ENCODE results near the gene IDH2.
"Not testable (repeated sequence)": the region's sequence is repeated elsewhere in the genome, so short reads cannot be mapped to it uniquely, and the experiment has no call there.

IDH2 gene

GRCh38 chr15:90083419-90083818, 18.8 kb downstream of the IDH2 start:
- no peak for FAIRE-seq

GRCh38 chr15:90082140-90082715, 20.0 kb downstream of the IDH2 start:
- FAIRE-seq: no peak

GRCh38 chr15:90080818-90081393, 21.4 kb downstream of the IDH2 start:
- FAIRE-seq: no peak

GRCh38 chr15:90080458-90080755, 21.9 kb downstream of the IDH2 start:
- FAIRE-seq: no peak

- FAIRE-seq: no peak
These were observed 22.4 kb downstream of the IDH2 start for GRCh38 chr15:90079619-90080457.

- no peak for FAIRE-seq
These were observed 23.3 kb downstream of the IDH2 start for GRCh38 chr15:90078965-90079364.

- FAIRE-seq: no peak
These were observed 25.6 kb downstream of the IDH2 start for GRCh38 chr15:90076716-90077115.

- FAIRE-seq: no peak
These were observed 26.6 kb downstream of the IDH2 start for GRCh38 chr15:90075420-90076289.

- no peak for FAIRE-seq
These were observed 27.4 kb downstream of the IDH2 start for GRCh38 chr15:90074916-90075315.

- no peak for FAIRE-seq
These were observed 28.2 kb downstream of the IDH2 start for GRCh38 chr15:90074023-90074422.

- FAIRE-seq: no peak
These were observed 29.2 kb downstream of the IDH2 start for GRCh38 chr15:90072978-90073640.

- FAIRE-seq: no peak
These were observed 31.0 kb downstream of the IDH2 start for GRCh38 chr15:90071220-90071807.

GRCh38 chr15:90070623-90071022, 31.6 kb downstream of the IDH2 start:
- not testable (repeated sequence) for FAIRE-seq

GRCh38 chr15:90067953-90068606, 34.2 kb downstream of the IDH2 start:
- FAIRE-seq: no peak

- FAIRE-seq: no peak
These were observed 34.9 kb downstream of the IDH2 start for GRCh38 chr15:90067181-90067952.

- no peak for FAIRE-seq
These were observed 36.6 kb downstream of the IDH2 start for GRCh38 chr15:90065682-90066049.

GRCh38 chr15:90064911-90065681, 37.2 kb downstream of the IDH2 start:
- FAIRE-seq: no peak

GRCh38 chr15:90063770-90064247, 38.5 kb downstream of the IDH2 start:
- no peak for FAIRE-seq

GRCh38 chr15:90062973-90063769, 39.1 kb downstream of the IDH2 start:
- no peak for FAIRE-seq
